T-helper 1 cell treated with Interleukin-12 subunit alpha and Interleukin-12 subunit beta and Interleukin-4 antibody, amounts not matched to agents 30 μg/mL and 1 μg/mL, for 36 hours (primary cell): Measurements from ENCODE around the gene DOCK1.
"Not testable (repeated sequence)": the region's sequence is repeated elsewhere in the genome, so short reads cannot be mapped to it uniquely, and the experiment has no call there.

Experiments used
- H3K27ac Mint-ChIP-seq: one replicate; pipeline ENCODE4 v1.8.0; 2021; ENCODE audit warnings: mild to moderate bottlenecking, mixed read lengths
- H3K27me3 Mint-ChIP-seq: one replicate; pipeline ENCODE4 v1.8.0; 2021; ENCODE audit warnings: low read depth, mixed read lengths
- H3K36me3 Mint-ChIP-seq: one replicate; pipeline ENCODE4 v1.8.0; 2021; ENCODE audit warnings: low read depth, mixed read lengths
- H3K4me1 Mint-ChIP-seq: one replicate; pipeline ENCODE4 v1.8.0; 2021; ENCODE audit warnings: low read depth, mixed read lengths
- H3K4me3 Mint-ChIP-seq: one replicate; pipeline ENCODE4 v1.8.0; 2021; ENCODE audit warnings: mild to moderate bottlenecking, moderate library complexity, mixed read lengths
- H3K9me3 Mint-ChIP-seq: one replicate; pipeline ENCODE4 v1.8.0; 2021; ENCODE audit warnings: mixed read lengths

The DOCK1 gene

GRCh38 chr10:126908729-126909128 is 3.5 kb downstream of the DOCK1 start:
- H3K27me3 Mint-ChIP-seq: peaks cover 16% of the 10 kb centered on the region
- H3K4me3 Mint-ChIP-seq: no peak overlapping the region
- H3K36me3 Mint-ChIP-seq: no peaks in the 10 kb centered on the region
- no peaks in the 10 kb centered on the region for H3K9me3 Mint-ChIP-seq
- H3K27ac Mint-ChIP-seq: no peak overlapping the region
- no peaks in the 10 kb centered on the region for H3K4me1 Mint-ChIP-seq

DNA sequence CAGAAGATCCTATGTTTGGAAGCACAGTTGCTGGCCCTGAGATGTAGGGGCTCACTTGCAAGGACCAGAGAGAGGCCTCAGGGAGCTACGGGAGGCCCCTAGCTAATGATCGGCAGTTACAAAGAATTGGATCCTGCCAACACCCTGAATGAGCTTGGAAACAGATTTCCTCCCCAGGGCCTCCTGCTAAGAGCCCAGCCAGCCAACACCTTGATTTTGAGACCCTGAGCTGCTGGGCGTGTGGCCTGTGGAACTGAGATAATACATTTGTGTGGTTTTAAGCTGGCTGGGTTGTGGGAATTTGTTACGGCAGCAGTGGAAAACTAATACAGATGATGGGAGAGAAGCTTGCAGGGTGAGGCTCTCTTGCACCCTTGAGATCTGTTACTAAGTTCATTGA is 3.9 kb downstream of the DOCK1 start:
- Mint-ChIP-seq H3K27ac (no peak overlapping the region), H3K36me3 (no peaks in the 10 kb centered on the region), H3K27me3 (peaks cover 14% of the 10 kb centered on the region), H3K4me3 (no peak overlapping the region), H3K9me3 (no peaks in the 10 kb centered on the region), H3K4me1 (no peaks in the 10 kb centered on the region)

- Mint-ChIP-seq H3K4me3 (no peak overlapping the region), H3K9me3 (peaks cover 5% of the 10 kb centered on the region), H3K27ac (no peak overlapping the region), H3K27me3 (peaks cover 6% of the 10 kb centered on the region), H3K4me1 (no peaks in the 10 kb centered on the region), H3K36me3 (no peaks in the 10 kb centered on the region)
These were observed 5.0 kb downstream of the DOCK1 start for GRCh38 chr10:126910196-126910595.

DNA sequence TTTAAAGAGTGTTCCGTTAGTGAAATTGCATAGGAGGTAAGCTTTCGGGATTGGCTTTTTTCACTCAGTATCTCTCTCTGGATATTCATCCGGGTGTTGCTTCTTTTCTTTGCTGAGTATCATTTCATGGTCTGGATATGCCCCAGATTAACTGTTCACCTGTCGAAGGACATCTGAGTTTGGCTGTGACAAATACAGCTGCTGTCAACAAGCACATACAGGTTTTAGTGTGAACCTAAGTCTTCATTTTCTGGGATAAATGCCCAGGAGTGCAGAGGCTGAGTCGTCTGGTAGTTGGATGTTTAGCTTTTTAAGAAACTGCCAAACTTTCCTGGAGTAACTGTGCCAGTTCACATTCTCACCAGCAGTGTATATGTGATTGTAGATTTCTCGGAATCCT is 5.6 kb downstream of the DOCK1 start:
- H3K4me3 Mint-ChIP-seq: no peak overlapping the region
- H3K4me1 Mint-ChIP-seq: no peaks in the 10 kb centered on the region
- H3K27ac Mint-ChIP-seq: no peak overlapping the region
- no peaks in the 10 kb centered on the region for H3K36me3 Mint-ChIP-seq
- peaks cover 6% of the 10 kb centered on the region for H3K27me3 Mint-ChIP-seq
- peaks cover 8% of the 10 kb centered on the region for H3K9me3 Mint-ChIP-seq

GRCh38 chr10:126911301-126911700 is 6.1 kb downstream of the DOCK1 start:
- Mint-ChIP-seq H3K4me3 (no peak overlapping the region), H3K27me3 (peaks cover 5% of the 10 kb centered on the region), H3K9me3 (peaks cover 10% of the 10 kb centered on the region), H3K27ac (no peak overlapping the region), H3K36me3 (no peaks in the 10 kb centered on the region), H3K4me1 (no peaks in the 10 kb centered on the region)

DNA sequence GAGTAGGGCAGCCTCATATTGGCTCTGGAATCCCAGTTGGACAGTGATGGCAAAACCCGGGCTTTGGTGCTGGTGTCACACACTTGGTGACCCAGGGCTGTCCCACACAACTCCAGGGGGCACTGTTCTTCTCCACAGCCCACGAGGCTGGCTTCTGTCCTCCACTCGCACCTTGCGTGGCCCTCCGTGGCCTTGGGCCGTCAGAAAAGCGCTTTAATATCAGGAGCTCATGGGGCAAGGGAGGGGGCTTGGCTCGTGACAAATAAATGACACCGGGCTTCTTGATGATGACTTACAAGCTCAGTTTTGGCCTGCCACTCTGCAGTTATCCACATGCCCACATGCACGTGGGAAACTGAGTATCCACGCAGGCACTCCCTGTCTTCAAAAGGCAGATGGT is 8.1 kb downstream of the DOCK1 start:
- H3K27me3 Mint-ChIP-seq: no peaks in the 10 kb centered on the region
- H3K36me3 Mint-ChIP-seq: no peaks in the 10 kb centered on the region
- H3K4me1 Mint-ChIP-seq: no peaks in the 10 kb centered on the region
- no peak overlapping the region for H3K27ac Mint-ChIP-seq
- H3K9me3 Mint-ChIP-seq: peaks cover 10% of the 10 kb centered on the region
- no peak overlapping the region for H3K4me3 Mint-ChIP-seq

DNA sequence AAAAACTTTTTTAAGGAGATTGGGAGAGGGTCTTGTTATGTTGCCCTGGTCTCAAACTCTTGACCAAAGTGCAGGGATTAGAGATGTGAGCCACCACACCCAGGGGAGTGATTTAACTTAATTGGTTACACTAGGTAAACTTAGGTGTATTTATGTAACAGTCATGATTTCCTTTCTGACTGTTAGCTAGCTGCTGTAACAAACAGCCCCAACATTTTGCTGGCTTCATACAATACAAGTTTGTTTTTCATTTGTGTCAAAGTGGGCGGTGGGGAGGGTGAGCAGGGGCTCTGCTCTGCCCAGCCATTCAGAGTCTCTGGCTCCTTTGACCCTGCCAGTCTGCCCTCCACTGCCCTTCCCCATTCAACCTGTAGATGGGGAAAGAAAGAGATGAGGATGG is 9.3 kb downstream of the DOCK1 start:
- Mint-ChIP-seq H3K4me1 (no peaks in the 10 kb centered on the region), H3K36me3 (no peaks in the 10 kb centered on the region), H3K9me3 (peaks cover 14% of the 10 kb centered on the region), H3K27me3 (no peaks in the 10 kb centered on the region), H3K4me3 (no peak overlapping the region), H3K27ac (no peak overlapping the region)

DNA sequence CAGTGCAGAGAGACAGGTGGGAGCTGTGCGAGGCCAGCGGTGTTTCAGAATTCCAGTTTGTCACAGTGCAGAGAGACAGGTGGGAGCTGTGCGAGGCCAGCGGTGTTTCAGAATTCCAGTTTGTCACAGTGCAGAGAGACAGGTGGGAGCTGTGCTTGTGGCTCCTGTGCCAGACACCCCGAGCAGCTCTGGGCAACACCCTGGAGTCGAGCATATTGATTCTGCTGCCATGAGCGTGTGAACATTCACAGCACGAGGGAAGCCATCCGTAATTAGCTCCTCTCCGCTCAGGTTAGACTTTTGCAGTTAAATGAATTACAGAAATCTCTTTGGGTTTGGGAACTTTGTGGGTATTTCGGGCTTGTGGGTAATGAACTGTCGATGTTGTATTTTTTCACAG is 11.7 kb downstream of the DOCK1 start:
- H3K36me3 Mint-ChIP-seq, H3K27ac Mint-ChIP-seq, H3K27me3 Mint-ChIP-seq, H3K4me1 Mint-ChIP-seq, H3K4me3 Mint-ChIP-seq: not testable (repeated sequence)
- peaks cover 19% of the 10 kb centered on the region for H3K9me3 Mint-ChIP-seq

DNA sequence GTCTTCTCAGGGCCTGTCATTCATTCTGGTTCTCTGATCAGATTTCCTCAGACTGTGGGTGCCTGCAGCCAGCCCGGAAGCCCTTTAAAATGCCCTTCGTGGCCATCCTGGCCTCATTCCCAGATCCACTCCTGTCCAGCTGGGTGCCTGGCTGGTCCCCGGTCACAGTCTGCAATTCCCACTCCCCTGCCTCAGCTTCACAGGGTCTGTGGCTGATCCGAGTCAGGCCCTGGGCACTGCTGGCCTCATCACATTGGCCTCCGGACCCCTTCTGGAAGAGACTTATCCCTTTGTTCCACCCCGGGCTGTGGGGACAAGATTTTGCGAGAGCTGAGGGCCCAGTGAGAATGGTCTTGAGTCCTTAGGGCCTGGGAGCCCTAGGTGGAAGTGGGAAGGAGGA is 12.1 kb downstream of the DOCK1 start:
- no peak overlapping the region for H3K27ac Mint-ChIP-seq
- no peak overlapping the region for H3K4me3 Mint-ChIP-seq
- no peaks in the 10 kb centered on the region for H3K27me3 Mint-ChIP-seq
- H3K4me1 Mint-ChIP-seq: no peaks in the 10 kb centered on the region
- H3K9me3 Mint-ChIP-seq: peaks cover 22% of the 10 kb centered on the region
- H3K36me3 Mint-ChIP-seq: no peaks in the 10 kb centered on the region

DNA sequence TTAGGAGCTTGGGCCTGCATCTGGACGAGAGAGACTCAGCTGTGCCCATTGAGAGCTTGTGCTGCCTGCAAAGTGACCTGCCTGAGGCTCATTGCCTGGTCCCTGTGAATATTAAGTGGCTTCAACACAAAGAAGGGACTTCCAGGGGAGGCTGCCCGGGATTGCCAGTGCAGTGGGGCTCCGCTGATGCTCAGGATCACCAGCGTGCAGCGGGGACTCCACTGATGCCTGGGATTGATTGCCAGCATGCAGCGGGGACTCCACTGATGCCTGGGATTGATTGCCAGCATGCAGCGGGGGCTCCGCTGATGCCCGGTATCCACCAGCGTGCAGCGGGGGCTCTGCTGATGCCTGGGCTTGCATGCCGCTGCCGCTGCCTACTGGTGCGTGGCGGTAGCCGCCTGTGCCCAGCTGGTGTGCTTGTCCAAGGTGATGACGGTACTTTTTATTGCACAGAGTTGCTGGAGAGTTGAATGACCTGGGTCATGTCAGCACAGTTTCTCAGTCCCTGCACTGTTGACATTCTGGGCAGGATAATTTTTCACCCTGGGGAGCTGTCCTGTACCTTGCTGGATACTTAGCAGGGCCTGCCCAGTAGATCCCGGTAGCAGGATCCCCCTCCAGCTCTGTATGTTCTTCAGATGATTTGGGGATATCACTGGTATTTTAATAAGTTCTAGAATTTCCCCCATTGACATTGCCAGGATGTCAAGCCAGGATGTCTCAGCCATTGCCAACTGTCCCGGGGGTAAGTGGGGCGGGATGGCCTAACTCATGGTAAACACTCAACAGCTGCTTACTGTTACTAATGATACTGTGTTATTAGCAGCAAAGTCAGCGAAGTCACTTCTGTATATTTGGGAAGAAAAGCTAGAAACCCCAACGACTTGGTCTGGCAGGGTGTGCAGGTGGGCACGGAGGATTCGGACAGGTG is 13.0 kb downstream of the DOCK1 start:
- Mint-ChIP-seq H3K4me3 (no peak overlapping the region), H3K9me3 (peaks cover 23% of the 10 kb centered on the region), H3K4me1 (no peaks in the 10 kb centered on the region)

DNA sequence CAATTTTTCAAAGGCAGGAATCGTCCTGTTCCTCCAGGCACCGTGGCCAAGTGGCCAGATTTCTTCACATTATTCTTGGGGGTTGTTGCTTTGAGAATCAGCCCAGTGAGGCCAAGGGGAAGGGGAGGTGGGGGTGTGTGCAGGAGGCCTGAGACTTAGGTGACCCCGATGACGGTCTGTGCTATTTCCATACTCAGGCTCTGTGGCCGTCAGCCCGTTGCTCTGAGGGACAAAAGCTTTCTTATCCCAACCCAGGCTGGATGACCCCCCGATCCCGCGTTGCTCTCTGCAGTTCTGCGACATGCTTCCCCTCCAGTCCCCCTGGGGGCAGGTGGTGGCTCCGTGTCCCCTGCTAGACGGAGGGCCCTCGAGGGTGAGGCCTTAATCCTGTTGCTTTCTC is 14.2 kb downstream of the DOCK1 start:
- H3K4me3 Mint-ChIP-seq: no peak overlapping the region
- H3K9me3 Mint-ChIP-seq: peaks cover 23% of the 10 kb centered on the region
- H3K27ac Mint-ChIP-seq: no peak overlapping the region
- no peaks in the 10 kb centered on the region for H3K27me3 Mint-ChIP-seq
- no peaks in the 10 kb centered on the region for H3K36me3 Mint-ChIP-seq
- H3K4me1 Mint-ChIP-seq: no peaks in the 10 kb centered on the region

More for the DNA sequence above, 13.0 kb downstream of the DOCK1 start:
- Mint-ChIP-seq H3K27ac (no peak overlapping the region), H3K27me3 (no peaks in the 10 kb centered on the region), H3K36me3 (no peaks in the 10 kb centered on the region)

DNA sequence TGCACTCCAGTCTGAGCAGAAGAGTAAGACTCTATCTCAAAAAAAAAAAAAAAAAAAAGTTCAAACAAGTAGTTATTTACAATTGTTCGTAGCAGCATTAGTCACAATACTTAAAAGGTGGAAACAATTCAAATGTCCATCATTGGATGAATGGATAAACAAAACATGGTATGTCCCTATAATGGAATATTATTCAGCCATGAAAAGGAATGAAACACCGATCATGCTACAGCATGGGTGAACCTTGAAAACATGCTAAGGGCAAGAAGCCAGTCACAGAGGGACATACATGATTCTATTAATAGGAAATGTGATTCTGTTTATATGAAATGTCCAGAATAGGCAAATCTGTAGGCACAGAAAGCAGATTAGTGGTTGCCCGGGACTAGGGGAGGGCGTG is 15.9 kb downstream of the DOCK1 start:
- Mint-ChIP-seq H3K9me3 (peaks cover 13% of the 10 kb centered on the region), H3K27ac (no peak overlapping the region), H3K27me3 (no peaks in the 10 kb centered on the region), H3K36me3 (no peaks in the 10 kb centered on the region), H3K4me1 (no peaks in the 10 kb centered on the region), H3K4me3 (no peak overlapping the region)

- H3K4me1 Mint-ChIP-seq: no peaks in the 10 kb centered on the region
- no peak overlapping the region for H3K4me3 Mint-ChIP-seq
- H3K36me3 Mint-ChIP-seq: no peaks in the 10 kb centered on the region
- no peaks in the 10 kb centered on the region for H3K27me3 Mint-ChIP-seq
- H3K27ac Mint-ChIP-seq: no peak overlapping the region
- peaks cover 13% of the 10 kb centered on the region for H3K9me3 Mint-ChIP-seq
These were observed 16.8 kb downstream of the DOCK1 start for GRCh38 chr10:126921974-126922525.

- Mint-ChIP-seq H3K27ac (no peak overlapping the region), H3K4me3 (no peak overlapping the region), H3K4me1 (no peaks in the 10 kb centered on the region), H3K27me3 (no peaks in the 10 kb centered on the region), H3K36me3 (no peaks in the 10 kb centered on the region), H3K9me3 (peaks cover 9% of the 10 kb centered on the region)
These were observed 19.1 kb downstream of the DOCK1 start for GRCh38 chr10:126924180-126924914.

- Mint-ChIP-seq H3K36me3 (no peaks in the 10 kb centered on the region), H3K4me3 (no peak overlapping the region), H3K27ac (no peak overlapping the region), H3K9me3 (peaks cover 9% of the 10 kb centered on the region), H3K27me3 (no peaks in the 10 kb centered on the region), H3K4me1 (no peaks in the 10 kb centered on the region)
These were observed 19.7 kb downstream of the DOCK1 start for GRCh38 chr10:126924915-126925300.
